OCI-LY7 (cell line): ENCODE measurements around the gene ASXL2. TPM values are rescaled to one million over a fixed set of nuclear protein-coding genes. Genes with fewer than 3 reads are reported as not detected.

Experiments used
- BruUV-seq: library from RNA; stranded (reverse); fragments of 400-500 nt; replicated peaks from 2 replicates; lab custom pipeline; 2021; lab: Mats Ljungman, UMichigan
- CTCF ChIA-PET: fragments of 300-600 bp; sonication (Branson Sonifier 250); formaldehyde crosslinking; loops from one replicate; lab custom pipeline; 2022; ENCODE audit warnings: antibody characterized with exemption; ENCODE audit not compliant: unreplicated experiment; lab: Charles Lee
- POLR2A ChIA-PET: fragments of 300-600 bp; sonication (Branson Sonifier 250); formaldehyde crosslinking; loops from one replicate; lab custom pipeline; 2022; ENCODE audit warnings: antibody characterized with exemption; lab: Charles Lee
- DNase-seq: peaks from one replicate; pipeline ENCODE4 v3.0.0-alpha.2; 2015; ENCODE audit warnings: low spot score
- H2AFZ ChIP-seq: fragments of 200-600 bp; sonication (generic), shearing (Covaris generic); 2 replicates; pipeline ENCODE4 v1.6.1; 2014; ENCODE audit warnings: mild to moderate bottlenecking, antibody characterized with exemption, low read length, moderate library complexity
- H3K27ac ChIP-seq: fragments of 200-600 bp; sonication (generic); 2 replicates; pipeline ENCODE4 v1.5.1; 2014; ENCODE audit warnings: mixed run types, low read depth, mild to moderate bottlenecking, moderate library complexity, low read length, inconsistent platforms; ENCODE audit not compliant: poor library complexity, severe bottlenecking
- H3K36me3 ChIP-seq: fragments of 200-600 bp; sonication (generic); 2 replicates; pipeline ENCODE4 v1.6.1; 2014; ENCODE audit warnings: mild to moderate bottlenecking, antibody characterized with exemption, low read length, moderate library complexity, mixed read lengths; ENCODE audit not compliant: insufficient read depth
- H3K4me1 ChIP-seq: fragments of 200-600 bp; sonication (generic); 2 replicates; pipeline ENCODE4 v1.5.1; 2014; ENCODE audit warnings: mild to moderate bottlenecking, low read length; ENCODE audit not compliant: insufficient read depth, poor library complexity, severe bottlenecking
- H3K4me2 ChIP-seq: fragments of 200-600 bp; sonication (generic); 2 replicates; pipeline ENCODE4 v1.6.1; 2014; ENCODE audit warnings: mild to moderate bottlenecking, low read length
- H3K4me3 ChIP-seq: fragments of 200-600 bp; sonication (generic); 2 replicates; pipeline ENCODE4 v1.5.1; 2014; ENCODE audit warnings: mild to moderate bottlenecking, low read depth, low read length; ENCODE audit not compliant: poor library complexity, severe bottlenecking
- H3K79me2 ChIP-seq: fragments of 200-600 bp; sonication (generic); 2 replicates; pipeline ENCODE4 v1.6.1; 2016; ENCODE audit warnings: low read depth, mild to moderate bottlenecking, low read length, moderate library complexity, mixed read lengths; ENCODE audit not compliant: insufficient read depth
- H3K9me2 ChIP-seq: fragments of 200-600 bp; sonication (generic); 2 replicates; pipeline ENCODE4 v1.6.1; 2016; ENCODE audit warnings: mild to moderate bottlenecking, low read length, mixed read lengths; ENCODE audit not compliant: insufficient read depth
- H3K9me3 ChIP-seq: fragments of 200-600 bp; sonication (generic); 2 replicates; pipeline ENCODE4 v1.6.1; 2014; ENCODE audit warnings: mild to moderate bottlenecking, mixed run types, low read length, mixed read lengths
- H4K20me1 ChIP-seq: fragments of 200-600 bp; sonication (generic); 2 replicates; pipeline ENCODE4 v1.6.1; 2014; ENCODE audit warnings: mild to moderate bottlenecking, antibody characterized with exemption, low read length, moderate library complexity, mixed read lengths; ENCODE audit not compliant: insufficient read depth
- EZH2phosphoT487 ChIP-seq: fragments of 200-600 bp; sonication (generic); IDR thresholded peaks from 2 replicates; pipeline ENCODE4 v1.6.1; 2018; ENCODE audit warnings: low read depth, borderline replicate concordance, mild to moderate bottlenecking, mixed run types, antibody characterized with exemption, low read length, moderate library complexity, mixed read lengths
- intact Hi-C: fragments of 100-400 bp; cut with micrococcal nuclease; formaldehyde crosslinking; loops from one replicate; pipeline ENCODE4 v1.10.0; 2022; ENCODE audit not compliant: unreplicated experiment
- total RNA-seq, 2 experiments: library from RNA; depleted of rRNA in 1 of 2; stranded (reverse); fragments of >200 nt in 1 of 2; shearing (Covaris generic) in 1 of 2; gene quantifications; 2 replicates each; pipeline ENCODE4 v1.2.3, GENCODE V29; 2014 to 2022
- TF ChIP-seq, protein P1 (sequence below): fragments of 200-600 bp; sonication (generic); conservative IDR thresholded peaks from 2 replicates; pipeline ENCODE4 v1.5.1; 2014; ENCODE audit warnings: mild to moderate bottlenecking, antibody characterized with exemption, low read length, moderate library complexity, mixed read lengths

Gene ASXL2
- total RNA-seq, 2 experiments from 2014 or later: 12.4 to 31.8 TPM

DNA sequence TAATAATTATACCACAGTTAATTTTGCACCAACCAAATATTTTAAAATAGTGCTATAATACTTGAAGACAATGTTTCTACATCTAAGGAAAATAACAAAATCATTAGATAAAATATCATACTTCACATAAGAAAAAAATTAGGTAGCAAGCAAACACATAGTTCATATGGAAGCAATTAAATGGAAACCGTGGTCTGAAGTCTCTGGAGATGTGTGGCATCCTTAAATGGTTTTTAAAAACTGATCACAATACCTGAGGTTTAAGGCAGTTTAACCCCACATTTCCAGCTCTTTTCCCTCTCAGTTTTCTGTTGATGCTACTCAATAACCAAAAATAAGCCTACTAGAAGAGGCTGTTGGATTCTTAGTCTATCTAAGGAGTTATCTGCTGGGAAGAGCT is 71.3 kb downstream of the ASXL2 start:
- DNase-seq: no peak
- TF ChIP-seq, protein P1, sequence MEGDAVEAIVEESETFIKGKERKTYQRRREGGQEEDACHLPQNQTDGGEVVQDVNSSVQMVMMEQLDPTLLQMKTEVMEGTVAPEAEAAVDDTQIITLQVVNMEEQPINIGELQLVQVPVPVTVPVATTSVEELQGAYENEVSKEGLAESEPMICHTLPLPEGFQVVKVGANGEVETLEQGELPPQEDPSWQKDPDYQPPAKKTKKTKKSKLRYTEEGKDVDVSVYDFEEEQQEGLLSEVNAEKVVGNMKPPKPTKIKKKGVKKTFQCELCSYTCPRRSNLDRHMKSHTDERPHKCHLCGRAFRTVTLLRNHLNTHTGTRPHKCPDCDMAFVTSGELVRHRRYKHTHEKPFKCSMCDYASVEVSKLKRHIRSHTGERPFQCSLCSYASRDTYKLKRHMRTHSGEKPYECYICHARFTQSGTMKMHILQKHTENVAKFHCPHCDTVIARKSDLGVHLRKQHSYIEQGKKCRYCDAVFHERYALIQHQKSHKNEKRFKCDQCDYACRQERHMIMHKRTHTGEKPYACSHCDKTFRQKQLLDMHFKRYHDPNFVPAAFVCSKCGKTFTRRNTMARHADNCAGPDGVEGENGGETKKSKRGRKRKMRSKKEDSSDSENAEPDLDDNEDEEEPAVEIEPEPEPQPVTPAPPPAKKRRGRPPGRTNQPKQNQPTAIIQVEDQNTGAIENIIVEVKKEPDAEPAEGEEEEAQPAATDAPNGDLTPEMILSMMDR: no peak
- TF ChIP-seq EZH2phosphoT487: no peak
- intact Hi-C loops: no loop called here
- Histone ChIP-seq H3K79me2 (no peaks in the 10 kb centered on the region; the same call in 1 of the 2 replicates), H4K20me1 (0 out of 2 replicates have a peak, but pooled peaks cover 4% of the 10 kb centered on the region), H3K27ac (no peak overlapping the region), H3K4me3 (no peak overlapping the region), H3K9me3 (no peaks in the 10 kb centered on the region), H3K36me3 (peaks cover 39% of the 10 kb centered on the region), H3K4me1 (no peaks in the 10 kb centered on the region), H3K4me2 (no peak overlapping the region), H3K9me2 (no peaks in the 10 kb centered on the region), H2AFZ (no peak overlapping the region)
- ChIA-PET POLR2A (no interaction called here), CTCF (no interaction called here)
- no TSS peak for BruUV-seq

DNA sequence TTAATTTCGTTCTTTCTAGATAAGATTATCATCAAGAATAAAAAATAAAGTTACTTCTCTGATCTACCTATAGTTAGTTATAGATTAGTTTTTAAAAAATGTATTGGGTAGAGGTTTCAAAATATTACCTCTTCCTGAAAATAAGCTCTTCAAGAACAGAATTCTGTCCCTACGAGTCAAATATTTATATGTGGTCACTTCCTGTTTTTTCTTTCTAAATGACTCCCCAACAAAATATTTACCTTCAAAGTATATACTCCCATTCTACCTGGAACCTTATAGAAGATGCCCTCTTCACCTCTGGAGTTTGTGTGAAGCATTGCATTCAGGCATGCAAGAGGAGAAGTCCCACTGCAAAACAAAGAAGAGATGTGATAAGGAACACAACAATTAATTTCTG is 72.3 kb downstream of the ASXL2 start:
- intact Hi-C loops: no loop called here
- Histone ChIP-seq H3K4me3 (no peak overlapping the region), H3K79me2 (no peaks in the 10 kb centered on the region; the same call in 1 of the 2 replicates), H3K4me1 (no peaks in the 10 kb centered on the region), H3K9me2 (no peaks in the 10 kb centered on the region), H3K4me2 (no peak overlapping the region), H2AFZ (no peak overlapping the region), H3K9me3 (no peaks in the 10 kb centered on the region), H4K20me1 (0 out of 2 replicates have a peak, but pooled peaks cover 4% of the 10 kb centered on the region), H3K36me3 (peaks cover 39% of the 10 kb centered on the region), H3K27ac (no peak overlapping the region)
- CTCF ChIA-PET: no interaction called here
- no peak for DNase-seq
- no TSS peak for BruUV-seq
- POLR2A ChIA-PET: interaction anchor here (0.5 to 1.0 kb wide), 2 partner anchors 9 to 109 kb away, joined by 3 to 4 read pairs; no protein-coding TSS in a partner anchor
- TF ChIP-seq, protein P1: no peak
- TF ChIP-seq EZH2phosphoT487: no peak

DNA sequence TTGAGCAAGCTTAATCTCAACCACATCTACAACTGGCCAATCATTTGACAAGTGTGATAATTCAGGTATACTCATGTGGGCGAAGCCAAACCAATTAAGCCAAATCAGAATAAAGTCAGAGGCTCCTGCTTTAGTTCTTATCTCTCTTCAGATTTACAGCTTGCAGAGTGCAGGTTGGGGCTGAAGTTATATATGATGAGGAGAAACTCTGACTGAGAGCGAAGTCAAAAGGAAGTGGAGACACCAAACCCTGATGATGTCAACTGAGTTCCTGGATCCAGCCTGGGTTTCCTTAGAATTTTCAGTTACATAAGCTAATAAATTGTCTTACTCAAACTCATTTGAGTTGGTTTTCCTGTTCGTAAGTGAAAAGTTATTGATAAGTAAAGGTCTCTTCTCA is 73.9 kb downstream of the ASXL2 start:
- no peak overlapping the region for H2AFZ ChIP-seq
- TF ChIP-seq EZH2phosphoT487: no peak
- TF ChIP-seq, protein P1: no peak
- H3K4me2 ChIP-seq: no peak overlapping the region
- H3K79me2 ChIP-seq: no peaks in the 10 kb centered on the region; the same call in 1 of the 2 replicates
- no peak overlapping the region for H3K27ac ChIP-seq
- CTCF ChIA-PET: no interaction called here
- H4K20me1 ChIP-seq: 0 out of 2 replicates have a peak, but pooled peaks cover under 1% of the 10 kb centered on the region
- no peak for DNase-seq
- H3K4me1 ChIP-seq: no peaks in the 10 kb centered on the region
- POLR2A ChIA-PET: interaction anchor here (0.9 kb wide), 1 partner anchor 10 kb away, joined by 3 read pairs; no protein-coding TSS in a partner anchor
- peaks cover 42% of the 10 kb centered on the region for H3K36me3 ChIP-seq
- intact Hi-C loops: no loop called here
- no TSS peak for BruUV-seq
- H3K9me2 ChIP-seq: no peaks in the 10 kb centered on the region
- no peaks in the 10 kb centered on the region for H3K9me3 ChIP-seq
- no peak overlapping the region for H3K4me3 ChIP-seq
